ENCODE results near the gene FOXL2NB. TPM values are rescaled to one million over a fixed set of nuclear protein-coding genes. Genes with fewer than 3 reads are reported as not detected.
A peak's percentile ranks its signal among the peaks of the same experiment; 100 is the strongest.

Gene FOXL2NB
- total and polyA plus RNA-seq, 10 of the 15 experiments (the other 5 are each of a cell fraction or from before 2014, with no cell fraction given): not detected

- TF ChIP-seq USF1 (IDR thresholded peaks at IDR 0.05; ENCODE audit: borderline replicate concordance, extremely low read length, insufficient read depth, low read depth, low read length) (no peak), SREBF2 (IDR thresholded peaks at IDR 0.05; ENCODE audit: low read length) (no peak), FOS (IDR thresholded peaks at IDR 0.05; ENCODE audit: borderline replicate concordance, extremely low read depth, insufficient read length) (no peak), RCOR1 (conservative IDR thresholded peaks at IDR 0.05; ENCODE audit: low read depth, low read length) (no peak)
Measured at GRCh38 chr3:138949445-138950005, 2.5 kb downstream of the FOXL2NB start (continued).

GRCh38 chr3:138950006-138950644 is 3.1 kb downstream of the FOXL2NB start:
- H3K4me1 ChIP-seq (ENCODE audit: control insufficient read depth, insufficient read depth, low read length): no peaks in the 10 kb centered on the region
- H3K4me3 ChIP-seq: no peak overlapping the region
- BruUV-seq (replicated peaks): no TSS peak
- 0 out of 2 replicates have a peak, but pooled peaks cover 3% of the 10 kb centered on the region for H4K20me1 ChIP-seq (ENCODE audit: control insufficient read depth, insufficient read depth)
- peak; percentile 21; the same call in 2 of the 3 replicates for ATAC-seq
- SMC1A ChIA-PET (ENCODE audit: uncharacterized antibody, unreplicated experiment): no interaction called here
- no peak overlapping the region for H2AFZ ChIP-seq (ENCODE audit: control insufficient read depth, low read depth, low read length)
- no peaks in the 10 kb centered on the region for H3K9me3 ChIP-seq (replicated peaks; ENCODE audit: control insufficient read depth, insufficient read depth, low read length)
- POLR2A ChIA-PET: no interaction called here
- no peak overlapping the region for H3K9ac ChIP-seq (ENCODE audit: control insufficient read depth, insufficient read depth, low read length)
- intact Hi-C loops (cut with micrococcal nuclease; ENCODE audit: unreplicated experiment) (no loop called here), in situ Hi-C loops (cut with MboI) (no loop called here)
- TF ChIP-seq EZH2 (IDR thresholded peaks at IDR 0.05; ENCODE audit: borderline replicate concordance, control insufficient read depth, low read depth, low read length) (0 out of 2 replicates have a peak, but pooled peaks have one; percentile 23), ETV6 (conservative IDR thresholded peaks at IDR 0.05 in 1 of 2, IDR thresholded peaks at IDR 0.05 in 1 of 2; ENCODE audit: borderline replicate concordance in 1 of 2, low read depth in 1 of 2) (no peak), SUZ12 (IDR thresholded peaks at IDR 0.05; ENCODE audit: unreplicated experiment) (peak; percentile 84)
- H3K4me2 ChIP-seq (ENCODE audit: control insufficient read depth, insufficient read depth): no peak overlapping the region
- H3K27ac ChIP-seq (ENCODE audit: control insufficient read depth, insufficient read depth): no peak overlapping the region
- CTCF ChIA-PET: interaction anchor here (0.6 kb wide), 1 partner anchor 27 kb away, joined by 3 read pairs; no protein-coding TSS in a partner anchor
- WGBS (ENCODE audit: insufficient coverage, insufficient replicate concordance, low lambda C conversion rate, missing lambda C conversion rate): 15% methylated on average over 50 of the region's 53 CpGs
- no peak for FAIRE-seq
- RAD21 ChIA-PET (ENCODE audit: unreplicated experiment): no interaction called here
- H3K79me2 ChIP-seq (ENCODE audit: control insufficient read depth, insufficient read depth, low read length): no peaks in the 10 kb centered on the region
- no peak for DNase-seq (ENCODE audit: low read depth, low spot score)
- peaks cover 9 to 20% of the 10 kb centered on the region in 2 experiments for H3K27me3 ChIP-seq (replicated peaks in 1 of 2; ENCODE audit: control insufficient read depth in 2 of 2, insufficient read depth in 2 of 2, low read length in 1 of 2)
- H3K36me3 ChIP-seq (ENCODE audit: control insufficient read depth in 2 of 2, insufficient read depth in 2 of 2, low read length in 1 of 2): no peaks in the 10 kb centered on the region
